ENCODE measurements around the gene KRTAP4-7.
"Not testable (repeated sequence)": the region's sequence is repeated elsewhere in the genome, so short reads cannot be mapped to it uniquely, and the experiment has no call there.

Gene KRTAP4-7

GRCh38 chr17:41065829-41066624 is 17.9 kb upstream of the KRTAP4-7 start, which contains the start of gene KRTAP2-4:
KRTAP2-4 (minus strand) TSS chr17:41065879; CDS start chr17:41065845, 34 bp downstream.
- DNase-seq = no peak

GRCh38 chr17:41067281-41067680 is 16.7 kb upstream of the KRTAP4-7 start:
- DNase-seq = no peak

- no peak for DNase-seq
Observed at GRCh38 chr17:41069031-41069430, 14.9 kb upstream of the KRTAP4-7 start.

GRCh38 chr17:41071606-41072360 is 12.2 kb upstream of the KRTAP4-7 start:
- DNase-seq = no peak

- DNase-seq = no peak
Observed at GRCh38 chr17:41073676-41074075, 10.3 kb upstream of the KRTAP4-7 start.

- no peak for DNase-seq
Observed at GRCh38 chr17:41076788-41077187, 7.2 kb upstream of the KRTAP4-7 start.

- no peak for DNase-seq
Observed at GRCh38 chr17:41082626-41083025, 1.3 kb upstream of the KRTAP4-7 start.

GRCh38 chr17:41083427-41083826 is 523 bp upstream of the KRTAP4-7 start:
- DNase-seq = not testable (repeated sequence)

GRCh38 chr17:41088760-41089352 is 4.9 kb downstream of the KRTAP4-7 start:
- not testable (repeated sequence) for DNase-seq

GRCh38 chr17:41096055-41096454 is 12.1 kb downstream of the KRTAP4-7 start:
- DNase-seq = no peak

GRCh38 chr17:41098042-41098441 is 14.1 kb downstream of the KRTAP4-7 start, which contains the start of gene KRTAP4-8:
KRTAP4-8 (minus strand) TSS chr17:41098142; CDS start chr17:41098084, 58 bp downstream.
- no peak for DNase-seq

GRCh38 chr17:41098481-41098880 is 14.5 kb downstream of the KRTAP4-7 start:
- DNase-seq = no peak

GRCh38 chr17:41099682-41100480 is 15.9 kb downstream of the KRTAP4-7 start:
- DNase-seq = not testable (repeated sequence)

GRCh38 chr17:41101586-41102259 is 17.8 kb downstream of the KRTAP4-7 start, which contains the start of gene KRTAP4-16:
KRTAP4-16 (minus strand) TSS chr17:41102209; CDS start chr17:41102209, 0 bp downstream.
- DNase-seq = no peak

GRCh38 chr17:41103896-41104295 is 19.9 kb downstream of the KRTAP4-7 start:
- DNase-seq = no peak

- DNase-seq = not testable (repeated sequence)
Observed at GRCh38 chr17:41104386-41105038, 20.6 kb downstream of the KRTAP4-7 start.

GRCh38 chr17:41105347-41105746 is 21.4 kb downstream of the KRTAP4-7 start, which contains the start of gene KRTAP4-9:
KRTAP4-9 (plus strand) TSS chr17:41105389; CDS start chr17:41105389, 0 bp downstream.
- not testable (repeated sequence) for DNase-seq

- DNase-seq = no peak
Observed at GRCh38 chr17:41107941-41108450, 24.0 kb downstream of the KRTAP4-7 start.

- DNase-seq = not testable (repeated sequence)
Observed at GRCh38 chr17:41108728-41109386, 24.9 kb downstream of the KRTAP4-7 start.
